Measurements from ENCODE around the gene MBNL1.

DNA sequence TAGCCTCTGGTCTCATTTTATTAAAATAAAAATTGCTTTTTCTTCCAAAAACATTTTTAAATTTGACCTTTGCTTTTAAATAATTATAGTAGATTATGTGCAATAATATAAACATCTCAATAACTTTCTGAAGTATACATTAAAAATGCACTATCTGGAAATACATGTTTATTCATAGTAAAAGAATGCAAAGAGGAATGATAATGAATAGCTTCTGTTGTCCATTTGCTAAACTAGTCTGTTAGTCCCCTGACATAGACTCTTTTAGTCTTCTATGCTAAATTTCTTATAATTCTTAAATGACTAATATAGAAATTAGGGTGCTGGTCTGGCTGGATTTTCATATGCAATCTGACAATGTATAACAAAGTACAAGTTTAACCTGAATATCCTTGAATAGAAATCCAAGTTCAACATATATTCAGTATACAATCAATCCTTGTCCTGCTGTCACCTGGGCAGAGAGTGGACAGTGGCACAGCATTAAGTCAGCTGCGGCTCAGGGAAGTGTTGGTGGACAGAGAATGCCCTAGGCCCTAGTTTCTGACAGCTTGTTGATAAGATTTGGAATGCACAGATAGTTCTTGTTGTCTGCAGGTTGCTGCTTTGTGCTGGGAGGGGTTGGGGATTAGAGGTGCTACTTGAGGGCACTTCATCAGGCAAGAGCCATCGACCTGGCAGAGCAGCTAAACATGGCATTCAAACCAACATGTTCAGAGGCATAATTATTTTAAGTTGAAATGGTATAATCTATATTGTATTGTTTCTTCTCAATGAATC lies 161.7 kb downstream of the MBNL1 start:
- TF ChIP-seq CTCF (IDR thresholded peaks at IDR 0.05), result no peak
- TF ChIP-seq POLR2A (IDR thresholded peaks at IDR 0.05), result no peak
